WTC11 (cell line): ENCODE data around the gene WDHD1. TPM values are rescaled to one million over a fixed set of nuclear protein-coding genes. Genes with fewer than 3 reads are reported as not detected.

Experiments used
- ATAC-seq: fragments of 200-7000 bp; cut with Tn5 transposase; 2 replicates; pipeline ENCODE4 v1.10.0; 2021; ENCODE audit warnings: mild to moderate bottlenecking, moderate library complexity
- CTCF ChIA-PET: fragments of 300-600 bp; sonication (Branson Sonifier 250); formaldehyde crosslinking; loops from one replicate; lab custom pipeline; 2021; ENCODE audit warnings: antibody characterized with exemption; lab: Charles Lee
- POLR2A ChIA-PET: fragments of 350-600 bp; sonication (Branson Sonifier 250); formaldehyde crosslinking; loops from one replicate; lab custom pipeline; 2021; ENCODE audit warnings: antibody characterized with exemption; lab: Charles Lee
- DNase-seq: peaks from one replicate; pipeline ENCODE4 v3.0.0; 2021; ENCODE audit warnings: low spot score
- H3K27ac Mint-ChIP-seq: 2 replicates; pipeline ENCODE4 v1.8.0; 2021; ENCODE audit warnings: mixed read lengths
- H3K27me3 Mint-ChIP-seq: 2 replicates; pipeline ENCODE4 v1.8.0; 2021; ENCODE audit warnings: low read depth, mild to moderate bottlenecking, moderate library complexity, mixed read lengths
- H3K36me3 Mint-ChIP-seq: 2 replicates; pipeline ENCODE4 v1.8.0; 2021; ENCODE audit warnings: mixed read lengths
- H3K4me1 Mint-ChIP-seq: 2 replicates; pipeline ENCODE4 v1.8.0; 2022; ENCODE audit warnings: mixed read lengths
- H3K4me3 Mint-ChIP-seq: 2 replicates; pipeline ENCODE4 v1.8.0; 2021; ENCODE audit warnings: mild to moderate bottlenecking, moderate library complexity, mixed read lengths
- H3K9me3 Mint-ChIP-seq: 2 replicates; pipeline ENCODE4 v1.8.0; 2021; ENCODE audit warnings: mixed read lengths
- CBFB ChIP-seq: sonication (generic); formaldehyde crosslinking; IDR thresholded peaks from 2 replicates; pipeline ENCODE4 v1.8.1; 2022; ENCODE audit warnings: mild to moderate bottlenecking, low read depth, missing genetic modification reagents
- ELF4 ChIP-seq: sonication (generic); formaldehyde crosslinking; IDR thresholded peaks from 2 replicates; pipeline ENCODE4 v1.8.1; 2022; ENCODE audit warnings: low read depth, mild to moderate bottlenecking, moderate library complexity, missing genetic modification reagents
- ESRRA ChIP-seq: sonication (generic); formaldehyde crosslinking; IDR thresholded peaks from 2 replicates; pipeline ENCODE4 v1.8.1; 2022; ENCODE audit warnings: mild to moderate bottlenecking, missing genetic modification reagents, borderline replicate concordance
- GABPB1 ChIP-seq: sonication (generic); formaldehyde crosslinking; IDR thresholded peaks from 2 replicates; pipeline ENCODE4 v1.8.1; 2023; ENCODE audit warnings: mild to moderate bottlenecking, missing genetic modification reagents
- GTF2I ChIP-seq: fragments of 250-450 bp; sonication (Bioruptor Pico); conservative IDR thresholded peaks from 2 replicates; pipeline ENCODE4 v1.4.0; 2021; ENCODE audit warnings: mild to moderate bottlenecking
- JAZF1 ChIP-seq: fragments of 250-450 bp; sonication (Bioruptor Pico); IDR thresholded peaks from 2 replicates; pipeline ENCODE4 v1.9.0; 2021; ENCODE audit warnings: moderate library complexity, mild to moderate bottlenecking, inconsistent platforms
- JUN ChIP-seq: sonication (generic); formaldehyde crosslinking; IDR thresholded peaks from 2 replicates; pipeline ENCODE4 v1.8.0; 2023; ENCODE audit warnings: mild to moderate bottlenecking, missing genetic modification reagents
- KAT7 ChIP-seq: sonication (generic); formaldehyde crosslinking; IDR thresholded peaks from 2 replicates; pipeline ENCODE4 v1.8.1; 2023; ENCODE audit warnings: missing genetic modification reagents, mild to moderate bottlenecking, borderline replicate concordance
- MAX ChIP-seq: sonication (generic); formaldehyde crosslinking; IDR thresholded peaks from 2 replicates; pipeline ENCODE4 v1.8.0; 2022; ENCODE audit warnings: mild to moderate bottlenecking, missing genetic modification reagents
- MYBL2 ChIP-seq: sonication (generic); formaldehyde crosslinking; IDR thresholded peaks from 2 replicates; pipeline ENCODE4 v1.8.1; 2023; ENCODE audit warnings: mild to moderate bottlenecking, moderate library complexity, missing genetic modification reagents
- NFYB ChIP-seq: sonication (generic); formaldehyde crosslinking; conservative IDR thresholded peaks from 2 replicates; pipeline ENCODE4 v1.8.0; 2022; ENCODE audit warnings: low read depth, missing genetic modification reagents
- OVOL2 ChIP-seq: fragments of 250-450 bp; sonication (Bioruptor Pico); IDR thresholded peaks from 2 replicates; pipeline ENCODE4 v1.9.0; 2021; ENCODE audit warnings: mild to moderate bottlenecking, borderline replicate concordance
- SMAD4 ChIP-seq: sonication (generic); formaldehyde crosslinking; IDR thresholded peaks from 2 replicates; pipeline ENCODE4 v1.8.0; 2022; ENCODE audit warnings: mild to moderate bottlenecking, missing genetic modification reagents
- ZNF219 ChIP-seq: sonication (generic); formaldehyde crosslinking; IDR thresholded peaks from 2 replicates; pipeline ENCODE4 v1.8.0; 2023; ENCODE audit warnings: missing genetic modification reagents, mild to moderate bottlenecking, borderline replicate concordance
- ZNF396 ChIP-seq: fragments of 250-450 bp; sonication (Bioruptor Pico); IDR thresholded peaks from 2 replicates; pipeline ENCODE4 v1.8.0; 2021; ENCODE audit warnings: mild to moderate bottlenecking, moderate library complexity, borderline replicate concordance
- ZSCAN18 ChIP-seq: fragments of 250-450 bp; sonication (Bioruptor Pico); IDR thresholded peaks from 2 replicates; pipeline ENCODE4 v2.1.2; 2022; ENCODE audit warnings: mild to moderate bottlenecking, moderate library complexity
- total RNA-seq: library from RNA; stranded (reverse); gene quantifications from 3 replicates; pipeline ENCODE4 v1.2.3, GENCODE V29; 2021
- TF ChIP-seq, protein P1 (sequence below): sonication (generic); formaldehyde crosslinking; IDR thresholded peaks from 2 replicates; pipeline ENCODE4 v1.8.1; 2023; ENCODE audit warnings: mild to moderate bottlenecking, missing genetic modification reagents
- TF ChIP-seq, protein P2 (sequence below): sonication (generic); formaldehyde crosslinking; IDR thresholded peaks from 2 replicates; pipeline ENCODE4 v1.8.1; 2022; ENCODE audit warnings: mild to moderate bottlenecking, missing genetic modification reagents, moderate library complexity, borderline replicate concordance
- TF ChIP-seq, protein P3 (sequence below): fragments of 250-450 bp; sonication (Bioruptor Pico); conservative IDR thresholded peaks from 2 replicates; pipeline ENCODE4 v1.9.0; 2021; ENCODE audit warnings: mild to moderate bottlenecking

The WDHD1 gene
- total RNA-seq, 1 experiment from 2014 or later = 76.1 TPM

GRCh38 chr14:54944737-54945391, 82.0 kb downstream of the WDHD1 start (continued):
- TF ChIP-seq, protein P1, sequence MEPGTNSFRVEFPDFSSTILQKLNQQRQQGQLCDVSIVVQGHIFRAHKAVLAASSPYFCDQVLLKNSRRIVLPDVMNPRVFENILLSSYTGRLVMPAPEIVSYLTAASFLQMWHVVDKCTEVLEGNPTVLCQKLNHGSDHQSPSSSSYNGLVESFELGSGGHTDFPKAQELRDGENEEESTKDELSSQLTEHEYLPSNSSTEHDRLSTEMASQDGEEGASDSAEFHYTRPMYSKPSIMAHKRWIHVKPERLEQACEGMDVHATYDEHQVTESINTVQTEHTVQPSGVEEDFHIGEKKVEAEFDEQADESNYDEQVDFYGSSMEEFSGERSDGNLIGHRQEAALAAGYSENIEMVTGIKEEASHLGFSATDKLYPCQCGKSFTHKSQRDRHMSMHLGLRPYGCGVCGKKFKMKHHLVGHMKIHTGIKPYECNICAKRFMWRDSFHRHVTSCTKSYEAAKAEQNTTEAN (CRISPR knock-in tag) = no peak
- no peak for TF ChIP-seq MYBL2 (CRISPR knock-in tag)
- TF ChIP-seq GABPB1 (CRISPR knock-in tag) = no peak

- CTCF ChIA-PET = no interaction called here
- Mint-ChIP-seq H3K27ac (peak overlapping the region; percentile 5), H3K36me3 (peaks cover 40% of the 10 kb centered on the region)
Observed at GRCh38 chr14:54942913-54943312, 84.0 kb downstream of the WDHD1 start.

DNA sequence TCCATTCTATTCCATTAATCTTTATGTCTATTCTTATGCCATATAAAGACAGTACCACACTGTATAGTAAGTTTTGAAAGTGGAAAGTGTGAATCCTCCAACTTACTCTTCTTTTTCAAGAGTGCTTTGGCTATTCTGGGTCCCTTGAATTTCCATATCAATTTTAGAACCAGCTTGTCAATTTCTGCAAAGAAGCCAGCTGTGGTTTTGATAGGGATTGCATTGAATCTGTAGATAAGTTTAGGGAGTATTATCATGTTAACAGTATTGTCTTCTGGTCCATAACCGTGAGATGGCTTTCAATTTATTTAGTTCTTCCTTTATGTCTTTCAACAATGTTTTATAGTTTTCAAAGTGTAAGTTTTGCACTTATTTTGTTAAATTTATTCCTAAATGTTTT, 90.1 kb downstream of the WDHD1 start:
- POLR2A ChIA-PET = no interaction called here
- CTCF ChIA-PET = no interaction called here
- Mint-ChIP-seq H3K36me3 (peaks cover 6% of the 10 kb centered on the region; the same call in 1 of the 2 replicates), H3K27me3 (no peaks in the 10 kb centered on the region), H3K4me3 (no peak overlapping the region), H3K4me1 (no peaks in the 10 kb centered on the region), H3K27ac (no peak overlapping the region), H3K9me3 (no peaks in the 10 kb centered on the region)
- ATAC-seq = no peak
- TF ChIP-seq KAT7 (no peak), JUN (CRISPR knock-in tag) (no peak), SMAD4 (CRISPR knock-in tag) (no peak), MAX (no peak), ZSCAN18 (CRISPR knock-in tag) (no peak)
- DNase-seq = no peak

More at GRCh38 chr14:54942913-54943312, 84.0 kb downstream of the WDHD1 start:
- no peaks in the 10 kb centered on the region for H3K9me3 Mint-ChIP-seq
- TF ChIP-seq ELF4 (CRISPR knock-in tag) (no peak), JAZF1 (CRISPR knock-in tag) (no peak), ZNF396 (CRISPR knock-in tag) (no peak), ESRRA (no peak), NFYB (CRISPR knock-in tag) (no peak), GTF2I (CRISPR knock-in tag) (no peak), OVOL2 (no peak), CBFB (no peak), ZNF219 (CRISPR knock-in tag) (no peak), ZSCAN18 (CRISPR knock-in tag) (no peak)
- TF ChIP-seq, protein P2, sequence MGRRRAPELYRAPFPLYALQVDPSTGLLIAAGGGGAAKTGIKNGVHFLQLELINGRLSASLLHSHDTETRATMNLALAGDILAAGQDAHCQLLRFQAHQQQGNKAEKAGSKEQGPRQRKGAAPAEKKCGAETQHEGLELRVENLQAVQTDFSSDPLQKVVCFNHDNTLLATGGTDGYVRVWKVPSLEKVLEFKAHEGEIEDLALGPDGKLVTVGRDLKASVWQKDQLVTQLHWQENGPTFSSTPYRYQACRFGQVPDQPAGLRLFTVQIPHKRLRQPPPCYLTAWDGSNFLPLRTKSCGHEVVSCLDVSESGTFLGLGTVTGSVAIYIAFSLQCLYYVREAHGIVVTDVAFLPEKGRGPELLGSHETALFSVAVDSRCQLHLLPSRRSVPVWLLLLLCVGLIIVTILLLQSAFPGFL (CRISPR knock-in tag) = no peak
- TF ChIP-seq, protein P3, sequence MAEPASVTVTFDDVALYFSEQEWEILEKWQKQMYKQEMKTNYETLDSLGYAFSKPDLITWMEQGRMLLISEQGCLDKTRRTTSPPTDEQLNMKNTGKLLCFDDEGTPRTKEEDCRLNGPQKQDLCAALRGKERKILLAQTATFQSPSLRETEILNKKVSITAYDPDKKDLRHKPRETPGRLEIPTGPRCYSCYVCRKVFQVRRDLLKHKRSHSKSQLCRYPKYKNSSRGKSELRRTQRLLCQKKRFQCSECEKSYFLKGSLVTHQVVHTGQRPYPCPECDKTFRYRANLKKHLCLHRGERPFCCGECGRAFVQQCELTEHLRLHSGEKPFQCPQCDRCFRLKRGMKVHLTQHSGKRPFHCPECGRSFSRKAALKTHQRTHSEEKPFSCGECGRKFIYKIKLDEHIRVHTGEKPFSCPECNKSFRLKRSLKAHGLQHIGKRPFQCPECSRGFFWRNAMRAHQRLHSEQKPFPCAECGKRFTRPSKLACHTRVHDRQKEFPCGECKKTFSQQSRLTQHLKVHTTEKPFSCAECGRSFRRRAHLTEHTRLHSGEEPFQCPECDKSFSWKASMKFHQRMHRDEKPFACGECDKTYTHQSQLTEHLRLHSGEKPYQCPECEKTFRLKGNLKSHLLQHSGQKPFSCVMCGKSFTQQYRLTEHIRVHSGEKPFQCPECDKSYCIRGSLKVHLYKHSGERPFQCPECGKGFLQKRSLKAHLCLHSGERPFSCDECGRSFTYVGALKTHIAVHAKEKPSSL (CRISPR knock-in tag) = no peak
- ATAC-seq (no peak; the same call in 1 of the 2 replicates), DNase-seq (no peak)
- H3K4me1 Mint-ChIP-seq = peaks cover 17% of the 10 kb centered on the region
- POLR2A ChIA-PET = no interaction called here
- H3K4me3 Mint-ChIP-seq = no peak overlapping the region
- H3K27me3 Mint-ChIP-seq = no peaks in the 10 kb centered on the region
